Urinary bladder (tissue), 4 donors: ENCODE results near the gene HELLS. TPM values are rescaled to one million over a fixed set of nuclear protein-coding genes. Genes with fewer than 3 reads are reported as not detected.
"Not testable (repeated sequence)": the region's sequence is repeated elsewhere in the genome, so short reads cannot be mapped to it uniquely, and the experiment has no call there.

ENCODE experiments used
- DNase-seq: peaks from one replicate; pipeline ENCODE4 v3.0.0-alpha.2; 2015; ENCODE audit errors: extremely low spot score
- H3K27ac ChIP-seq: one replicate; pipeline ENCODE4 v1.5.1; 2013; ENCODE audit warnings: low read depth, mild to moderate bottlenecking, moderate library complexity
- H3K36me3 ChIP-seq: one replicate; pipeline ENCODE4 v1.6.1; 2013; ENCODE audit warnings: mild to moderate bottlenecking, moderate library complexity; ENCODE audit not compliant: insufficient read depth
- H3K4me1 ChIP-seq: one replicate; pipeline ENCODE4 v1.6.1; 2013; ENCODE audit warnings: mild to moderate bottlenecking, moderate library complexity; ENCODE audit not compliant: insufficient read depth
- H3K4me3 ChIP-seq: one replicate; pipeline ENCODE4 v1.5.1; 2013; ENCODE audit warnings: low read depth, low read length
- WGBS: extraction: QIAGEN DNeasy Blood & Tissue Kit; methylation state at CpG from one replicate; pipeline ENCODE4 v1.1.7; 2013; 5-methylcytosine and 5-hydroxymethylcytosine counted together
- polyA plus RNA-seq: library from polyadenylated mRNA; stranded (reverse); fragments of 200-250 nt; gene quantifications from one replicate; pipeline ENCODE4 v1.2.3, GENCODE V29; 2013
- total RNA-seq: library from RNA; depleted of rRNA; stranded (reverse); fragments of >200 nt; gene quantifications from one replicate; pipeline ENCODE4 v1.2.3, GENCODE V29; 2014
- donor health status: healthy with polysubstance abuse.
- donor health status: healthy.

HELLS gene
- total and polyA plus RNA-seq, 2 donors, result 1.7 to 99.1 TPM

DNA sequence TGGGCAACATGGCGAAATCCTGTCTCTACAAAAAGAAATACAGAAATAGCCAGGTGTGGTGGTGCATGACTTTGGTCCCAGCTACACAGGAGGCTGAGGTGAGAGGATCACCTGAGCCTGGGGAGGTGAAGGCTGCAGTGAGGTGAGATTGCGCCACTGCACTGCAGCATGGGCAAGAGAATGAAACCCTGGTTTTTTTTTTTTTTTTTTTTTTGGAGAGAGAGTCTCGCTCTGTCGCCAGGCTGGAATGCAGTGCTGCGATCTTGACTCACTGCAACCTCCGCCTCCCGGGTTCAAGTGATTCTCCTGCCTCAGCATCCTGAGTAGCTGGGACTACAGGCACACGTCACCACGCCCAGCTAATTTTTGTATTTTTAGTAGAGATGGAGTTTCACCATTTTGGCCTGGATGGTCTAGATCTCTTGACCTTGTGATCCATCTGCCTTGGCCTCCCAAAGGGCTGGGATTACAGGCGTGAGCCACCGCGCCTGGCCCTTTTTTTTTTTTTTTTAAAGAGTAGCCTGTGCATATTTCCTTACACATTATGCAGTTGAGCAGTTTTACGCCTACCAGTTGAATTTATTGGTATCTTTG, 22.2 kb downstream of the HELLS start:
- not testable (repeated sequence) for DNase-seq, H3K4me1 ChIP-seq, H3K27ac ChIP-seq, H3K4me3 ChIP-seq, H3K36me3 ChIP-seq
- WGBS, result 97% methylated on average over 13 of the region's 13 CpGs

DNA sequence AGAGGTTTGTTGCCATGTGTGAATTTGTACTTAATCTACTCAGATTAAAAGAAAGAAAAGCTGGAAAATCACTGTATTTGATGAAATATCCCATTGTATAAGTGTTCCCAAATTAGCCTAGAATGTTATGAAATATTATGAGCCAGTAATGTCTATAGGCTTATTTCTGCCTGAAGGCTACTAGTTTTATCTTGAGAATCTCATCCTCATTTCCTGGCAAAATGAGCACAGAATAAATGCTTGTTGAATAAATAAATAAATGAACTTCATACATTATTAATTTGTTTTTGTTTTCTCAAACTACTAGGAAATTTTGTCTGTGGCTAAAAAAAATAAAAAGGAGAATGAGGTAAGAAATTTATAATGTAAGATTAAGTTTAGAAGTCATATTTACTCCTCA, 25.5 kb downstream of the HELLS start:
- no peak overlapping the region for H3K4me3 ChIP-seq
- no peak overlapping the region for H3K27ac ChIP-seq
- H3K36me3 ChIP-seq, result no peaks in the 10 kb centered on the region
- DNase-seq, result no peak
- no peaks in the 10 kb centered on the region for H3K4me1 ChIP-seq

DNA sequence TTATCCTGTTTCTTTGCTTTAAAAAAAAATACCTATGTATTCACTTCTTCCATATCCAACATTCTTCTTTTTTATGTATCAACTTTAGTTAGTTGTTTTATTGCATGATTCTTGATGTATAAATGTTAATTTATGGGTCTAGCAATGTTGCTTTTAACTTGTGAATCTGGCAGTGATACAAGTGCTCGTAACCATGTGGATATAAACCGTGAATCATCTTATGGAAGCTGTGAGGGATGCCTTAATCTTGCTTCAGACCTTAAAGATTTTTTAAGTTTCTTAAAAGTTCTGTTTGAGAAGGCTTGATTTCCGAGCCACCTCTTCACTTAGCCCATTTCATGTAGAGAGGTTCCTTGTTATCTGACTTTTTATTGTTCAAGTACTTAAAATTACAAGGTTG, 25.9 kb downstream of the HELLS start:
- Histone ChIP-seq H3K4me1 (no peaks in the 10 kb centered on the region), H3K27ac (no peak overlapping the region), H3K4me3 (no peak overlapping the region), H3K36me3 (no peaks in the 10 kb centered on the region)
- DNase-seq, result no peak
- WGBS, result 34% methylated on average over 3 of the region's 3 CpGs

DNA sequence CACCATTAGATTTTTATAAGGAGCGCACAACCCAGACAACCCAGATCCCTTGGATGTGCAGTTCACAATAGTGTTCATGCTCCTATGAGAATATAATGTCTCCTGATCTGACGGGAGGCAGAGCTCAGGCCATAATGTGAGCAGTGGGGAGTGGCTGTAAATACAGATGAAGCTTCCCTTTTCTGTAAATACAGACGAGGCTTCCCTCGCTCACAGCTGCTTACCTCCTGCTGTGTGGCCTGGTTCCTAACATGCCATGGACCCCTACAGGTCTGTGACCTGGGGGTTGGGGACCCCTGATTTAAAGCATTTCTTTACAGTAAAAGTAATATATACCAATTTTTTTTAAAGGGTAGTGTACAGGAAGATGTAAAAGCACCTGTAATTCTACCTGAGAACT, 33.2 kb downstream of the HELLS start:
- Histone ChIP-seq H3K4me3 (no peak overlapping the region), H3K4me1 (no peaks in the 10 kb centered on the region), H3K27ac (no peak overlapping the region), H3K36me3 (no peaks in the 10 kb centered on the region)
- DNase-seq, result no peak
- WGBS, result 88% methylated on average over 4 of the region's 4 CpGs

DNA sequence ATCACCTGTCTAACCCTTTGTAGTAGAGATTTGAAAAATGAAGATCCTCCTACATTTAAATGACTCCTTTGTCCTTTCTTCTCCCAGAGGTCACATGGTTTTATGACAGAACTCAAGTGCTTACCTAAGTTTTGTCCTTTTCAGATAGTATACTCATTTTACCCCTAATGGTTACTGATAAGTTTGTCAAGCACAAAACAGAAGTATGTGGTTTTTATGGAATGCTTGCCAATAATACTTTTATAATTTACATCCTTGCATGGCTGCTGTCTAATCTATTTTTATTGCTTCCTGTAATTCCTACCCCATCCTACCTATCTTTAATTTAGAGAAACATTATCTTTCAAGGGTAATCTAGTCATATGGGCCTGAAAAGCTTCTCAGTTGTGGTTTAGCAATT, 37.5 kb downstream of the HELLS start:
- Histone ChIP-seq H3K4me3 (no peak overlapping the region), H3K27ac (no peak overlapping the region), H3K4me1 (no peaks in the 10 kb centered on the region), H3K36me3 (no peaks in the 10 kb centered on the region)
- DNase-seq, result no peak

DNA sequence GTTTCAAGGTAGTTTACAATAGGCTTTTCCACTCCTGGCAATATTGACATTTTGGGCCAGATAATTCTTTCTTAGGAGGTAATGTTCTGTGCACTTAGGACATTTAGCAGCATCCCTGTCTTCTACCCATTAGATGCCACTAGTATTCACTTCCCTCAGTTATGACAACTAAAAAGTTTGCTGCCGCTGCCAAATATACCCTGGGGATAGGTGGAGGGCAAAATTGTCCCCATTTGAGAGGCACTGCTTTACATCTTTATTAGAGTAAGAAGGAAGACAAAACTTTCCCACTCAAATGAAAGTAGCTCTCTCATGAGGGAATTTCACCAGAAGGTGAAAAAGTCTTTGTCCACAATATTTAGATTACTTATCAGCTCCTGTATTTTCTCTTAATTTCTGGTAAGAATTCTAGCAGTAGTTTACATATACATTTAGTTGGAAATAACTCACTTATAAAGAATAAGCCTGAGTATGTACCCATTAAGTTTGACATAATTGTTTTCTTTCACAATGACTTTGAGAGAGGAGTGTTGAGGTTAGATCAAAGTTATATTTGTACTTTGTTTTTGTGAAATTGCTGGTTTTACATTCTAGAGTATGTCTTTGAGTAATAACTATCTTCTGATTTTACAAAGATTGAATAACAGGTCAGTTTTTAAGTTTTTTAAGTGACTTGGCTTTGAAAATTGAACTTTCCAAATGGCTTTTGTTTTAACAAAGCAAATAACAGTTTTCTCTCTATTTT, 46.0 kb downstream of the HELLS start:
- no peak for DNase-seq
- WGBS, result 98% methylated on average over 1 of the region's 1 CpG
- H3K4me3 ChIP-seq, result no peak overlapping the region
- H3K27ac ChIP-seq, result no peak overlapping the region
- peaks cover 3% of the 10 kb centered on the region for H3K36me3 ChIP-seq
- H3K4me1 ChIP-seq, result no peaks in the 10 kb centered on the region

DNA sequence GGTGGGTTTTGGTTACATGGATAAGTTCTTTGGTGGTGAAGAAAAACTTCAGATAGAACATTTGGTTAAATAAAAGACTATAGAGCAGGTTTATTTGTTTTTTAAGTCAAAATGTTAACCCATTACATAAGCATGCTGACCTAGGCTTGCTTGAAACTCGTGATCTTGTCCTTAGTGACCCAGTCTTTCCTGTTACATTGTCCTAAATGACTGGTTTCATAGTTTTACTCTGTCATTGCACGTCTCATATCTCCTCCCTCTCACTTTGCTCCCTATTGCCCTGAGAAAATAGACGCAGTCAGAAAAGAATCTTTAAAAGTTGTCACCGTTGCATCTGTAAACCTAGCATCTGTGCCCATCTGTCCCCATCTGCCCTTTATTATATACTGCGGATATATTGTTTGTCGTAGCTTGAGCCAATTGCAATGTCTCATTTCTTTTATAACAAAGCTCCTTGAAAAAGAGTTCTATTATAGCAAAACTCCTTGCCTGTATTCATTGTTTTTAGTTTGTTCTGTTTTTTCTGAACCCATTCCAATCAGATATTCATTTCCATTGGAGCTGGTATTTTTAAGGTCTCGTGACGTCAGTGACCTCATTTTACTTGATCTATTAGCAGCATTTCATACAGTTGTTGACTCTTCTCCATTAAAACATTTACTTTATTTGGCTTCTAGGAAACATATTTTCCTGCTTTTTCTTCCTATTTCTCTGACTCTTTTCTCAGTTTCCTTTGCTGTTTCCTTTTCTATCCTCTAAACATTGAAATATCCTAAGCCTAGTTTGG, 57.3 kb downstream of the HELLS start:
- no peaks in the 10 kb centered on the region for H3K36me3 ChIP-seq
- WGBS, result 93% methylated on average over 8 of the region's 8 CpGs

DNA sequence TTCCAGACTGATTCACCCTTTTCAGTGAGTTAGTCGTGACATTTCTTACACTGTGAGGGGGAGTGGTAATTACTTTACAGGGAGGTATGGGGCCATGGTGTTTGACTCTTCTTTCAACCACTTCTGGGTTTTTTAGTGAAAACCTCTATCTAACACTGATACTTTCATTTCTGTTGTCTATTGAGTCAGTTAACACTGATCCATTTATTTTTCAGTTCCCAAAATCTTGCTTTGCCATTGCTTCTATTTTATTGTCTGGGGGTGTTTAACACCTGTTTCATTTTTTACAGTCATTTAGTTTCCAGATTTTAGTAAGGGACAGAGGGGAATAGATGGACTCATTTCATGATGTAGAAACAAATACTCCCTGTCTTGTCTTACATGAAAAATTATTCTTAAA, 61.5 kb downstream of the HELLS start:
- DNase-seq, result no peak
- no peak overlapping the region for H3K27ac ChIP-seq
- no peak overlapping the region for H3K4me3 ChIP-seq
- no peaks in the 10 kb centered on the region for H3K36me3 ChIP-seq
- H3K4me1 ChIP-seq, result no peaks in the 10 kb centered on the region
- 91% methylated on average over 1 of the region's 1 CpG for WGBS

More for the DNA sequence above, 57.3 kb downstream of the HELLS start:
- Histone ChIP-seq H3K4me1 (no peaks in the 10 kb centered on the region), H3K4me3 (no peak overlapping the region), H3K27ac (no peak overlapping the region)
- no peak for DNase-seq

DNA sequence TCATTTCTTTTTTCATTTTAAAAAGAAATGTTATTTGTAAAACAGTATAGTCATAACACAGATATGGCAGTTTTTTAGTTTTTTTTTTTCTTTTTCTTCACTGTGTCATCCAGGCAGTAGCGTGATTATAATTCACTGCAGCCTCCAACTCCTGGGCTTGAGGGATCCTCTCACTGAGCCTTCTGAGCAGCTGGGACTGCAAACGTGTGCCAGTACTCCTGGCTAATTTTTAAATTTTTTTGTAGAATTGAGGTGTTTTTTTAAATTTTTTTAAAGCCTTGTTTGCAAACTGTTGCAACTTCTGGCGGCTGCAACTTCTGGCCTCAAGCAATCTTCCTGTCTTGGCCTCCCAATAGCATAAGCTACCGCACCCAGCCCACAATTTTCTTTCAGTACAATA, 63.0 kb downstream of the HELLS start:
- no peak overlapping the region for H3K4me3 ChIP-seq
- H3K36me3 ChIP-seq, result no peaks in the 10 kb centered on the region
- WGBS, result 71% methylated on average over 4 of the region's 4 CpGs
- no peak overlapping the region for H3K27ac ChIP-seq
- no peaks in the 10 kb centered on the region for H3K4me1 ChIP-seq
- DNase-seq, result no peak

DNA sequence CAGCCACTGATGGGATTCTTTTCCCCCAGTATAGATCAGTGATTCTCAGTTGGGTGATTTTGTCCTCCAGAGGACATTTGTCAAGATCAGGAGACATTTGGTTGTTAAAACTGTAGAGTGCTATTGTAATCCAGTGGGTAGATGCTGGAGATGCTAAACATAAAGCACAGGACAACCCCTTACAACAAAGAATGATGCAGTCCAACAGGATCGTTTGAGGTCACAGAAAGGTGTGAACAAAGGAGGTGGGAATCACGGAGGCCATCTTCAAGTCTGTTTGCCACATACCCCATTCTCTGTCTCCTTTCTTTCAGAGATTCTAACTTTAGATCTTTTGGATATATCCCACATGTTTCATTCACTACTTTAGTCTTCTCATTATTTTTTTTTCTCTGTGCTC, 69.0 kb downstream of the HELLS start:
- H3K27ac ChIP-seq, result no peak overlapping the region
- no peaks in the 10 kb centered on the region for H3K36me3 ChIP-seq
- no peak overlapping the region for H3K4me3 ChIP-seq
- WGBS, result 75% methylated on average over 2 of the region's 2 CpGs
- no peaks in the 10 kb centered on the region for H3K4me1 ChIP-seq
- no peak for DNase-seq

DNA sequence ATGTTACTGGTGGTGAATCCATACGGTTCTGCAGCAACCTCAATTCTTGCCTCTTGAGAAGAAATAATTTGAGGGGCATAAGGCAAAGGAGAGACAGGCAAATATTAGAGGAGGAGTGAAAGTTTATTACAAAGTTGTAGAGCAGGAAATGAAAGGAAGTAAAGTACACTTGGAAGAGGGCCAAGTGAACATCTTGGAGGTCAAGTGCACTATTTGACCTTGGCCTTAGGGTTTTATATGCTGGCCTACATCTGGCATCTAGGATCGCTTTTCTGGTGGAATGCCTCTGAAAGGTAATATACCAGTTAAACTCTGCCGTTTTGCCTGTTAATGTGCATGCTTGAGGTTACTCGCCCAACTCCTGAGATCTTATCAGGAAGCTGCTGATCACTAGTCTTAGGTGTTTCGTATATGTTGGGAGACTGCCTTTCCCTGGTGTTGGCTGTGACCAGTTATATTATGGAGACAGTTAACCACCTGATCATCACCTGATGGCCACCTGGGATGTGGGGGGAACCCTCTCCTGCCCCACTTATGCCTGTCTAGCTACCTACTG, 71.9 kb downstream of the HELLS start:
- Histone ChIP-seq H3K27ac (no peak overlapping the region), H3K4me1 (no peaks in the 10 kb centered on the region), H3K36me3 (no peaks in the 10 kb centered on the region), H3K4me3 (no peak overlapping the region)
- DNase-seq, result no peak
- 52% methylated on average over 5 of the region's 5 CpGs for WGBS

DNA sequence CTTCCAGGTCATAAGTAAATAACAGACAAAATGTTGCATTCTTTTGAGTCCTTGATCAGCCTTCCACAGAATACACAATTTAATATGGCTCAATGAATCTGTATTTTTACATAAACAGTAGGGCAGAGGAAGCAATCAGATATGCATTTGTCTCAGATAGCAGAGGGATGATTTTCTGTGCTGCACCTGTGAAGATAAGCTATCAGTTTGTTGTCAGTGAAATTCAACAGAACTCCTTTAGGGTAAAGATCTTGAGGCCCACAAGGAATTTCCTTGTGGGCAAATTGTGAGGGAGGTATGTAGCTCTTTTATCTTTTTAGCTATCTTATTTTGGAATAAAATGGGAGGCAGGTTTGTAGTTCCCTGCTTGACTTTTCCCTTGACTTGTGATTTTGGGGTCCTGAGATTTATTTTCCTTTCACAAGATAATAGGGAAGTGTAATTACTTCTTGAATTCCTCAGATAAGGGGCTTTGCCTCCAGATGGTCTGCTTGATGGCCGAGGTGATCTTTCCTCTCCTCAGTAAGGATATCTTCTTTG, 77.1 kb downstream of the HELLS start:
- no peak for DNase-seq
- no peaks in the 10 kb centered on the region for H3K36me3 ChIP-seq
- H3K4me3 ChIP-seq, result no peak overlapping the region
- no peak overlapping the region for H3K27ac ChIP-seq
- 25% methylated on average over 1 of the region's 1 CpG for WGBS
- H3K4me1 ChIP-seq, result no peaks in the 10 kb centered on the region

DNA sequence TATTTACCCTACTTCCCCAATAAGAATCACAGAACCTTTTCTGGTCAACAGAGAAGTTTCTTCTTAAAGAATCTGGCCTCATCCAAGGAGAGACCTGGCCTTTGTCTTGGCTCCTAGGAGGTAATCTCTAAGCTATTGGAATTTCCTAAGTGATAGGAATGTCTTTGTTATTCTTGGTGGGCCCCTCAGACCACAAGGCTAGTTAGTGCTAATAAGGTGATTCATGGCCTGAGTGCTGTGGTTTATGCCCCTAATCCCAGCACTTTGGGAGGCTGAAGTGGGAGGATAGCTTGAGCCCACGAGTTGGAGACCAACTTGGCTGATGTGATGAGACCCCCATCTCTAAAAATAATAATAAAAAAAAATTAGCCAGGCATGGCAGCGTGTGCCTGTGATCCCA, 78.0 kb downstream of the HELLS start:
- H3K36me3 ChIP-seq, result no peaks in the 10 kb centered on the region
- WGBS, result 70% methylated on average over 2 of the region's 2 CpGs
- no peak for DNase-seq
- no peaks in the 10 kb centered on the region for H3K4me1 ChIP-seq
- no peak overlapping the region for H3K27ac ChIP-seq
- H3K4me3 ChIP-seq, result no peak overlapping the region

DNA sequence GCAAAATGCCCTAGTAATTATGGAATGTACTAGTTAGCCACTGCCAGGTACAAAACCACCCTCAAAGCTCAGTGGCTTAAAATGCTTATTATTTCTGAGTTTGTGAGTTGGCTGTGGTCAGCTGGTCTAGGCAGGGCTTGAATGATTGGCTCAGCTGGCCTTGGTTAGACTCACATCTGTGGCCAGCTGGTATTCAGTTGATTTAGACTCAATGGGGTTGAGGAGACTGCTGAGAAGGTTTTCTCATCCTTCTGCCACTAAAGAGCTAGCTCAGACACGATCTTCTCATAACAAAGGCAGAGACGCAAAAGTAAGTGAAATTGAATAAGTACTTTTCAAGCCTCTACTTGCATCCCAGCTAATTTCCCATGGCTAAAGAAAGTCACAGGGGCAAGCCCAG, 80.9 kb downstream of the HELLS start:
- no peak overlapping the region for H3K4me3 ChIP-seq
- no peak for DNase-seq
- no peak overlapping the region for H3K27ac ChIP-seq
- no peaks in the 10 kb centered on the region for H3K36me3 ChIP-seq
- H3K4me1 ChIP-seq, result no peaks in the 10 kb centered on the region
- WGBS, result 51% methylated on average over 2 of the region's 2 CpGs
